GM15510 (cell line): ENCODE data around the gene CHST6.

Source experiments
- POLR2A ChIP-seq: IDR thresholded peaks from 3 replicates; pipeline ENCODE4 v1.6.1; 2011; ENCODE audit warnings: borderline replicate concordance; ENCODE audit not compliant: insufficient read length; ENCODE audit errors: extremely low read depth

CHST6 gene

DNA sequence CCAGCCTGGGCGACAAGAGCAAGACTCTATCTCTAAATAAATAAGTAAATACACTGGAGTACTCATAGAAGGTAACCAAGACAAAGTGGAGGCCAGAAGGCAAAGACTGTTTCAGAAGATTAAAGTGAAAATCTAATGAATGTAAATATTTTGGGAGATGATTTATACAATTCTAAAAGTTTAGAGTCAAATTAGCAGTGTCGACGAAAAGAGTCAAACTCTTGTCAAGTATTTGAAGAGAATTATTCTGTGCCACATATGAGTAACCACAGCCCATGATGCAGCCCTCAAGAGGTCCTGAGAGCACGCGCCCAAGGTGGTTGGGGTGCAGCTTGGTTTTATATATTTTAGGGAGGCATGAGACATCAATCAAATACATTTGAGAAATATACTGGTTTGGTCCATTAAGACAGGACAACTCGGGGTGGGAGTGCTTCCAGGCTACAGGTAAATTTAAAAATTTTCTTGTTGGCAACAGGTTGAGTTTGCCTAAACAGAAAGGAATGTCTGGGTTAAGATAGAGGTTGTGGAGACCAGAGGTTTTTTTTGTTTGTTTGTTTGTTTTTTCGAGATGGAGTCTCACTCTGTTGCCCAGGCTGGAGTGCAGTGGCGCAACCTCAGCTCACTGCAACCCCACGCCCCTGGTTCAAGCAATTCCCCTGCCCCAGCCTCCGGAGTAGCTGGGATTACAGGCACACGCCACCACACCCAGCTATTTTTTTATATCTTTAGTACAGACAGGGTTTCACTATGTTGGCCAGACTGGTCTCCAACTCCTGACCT, 65.4 kb downstream of the CHST6 start:
- no peak for TF ChIP-seq POLR2A

DNA sequence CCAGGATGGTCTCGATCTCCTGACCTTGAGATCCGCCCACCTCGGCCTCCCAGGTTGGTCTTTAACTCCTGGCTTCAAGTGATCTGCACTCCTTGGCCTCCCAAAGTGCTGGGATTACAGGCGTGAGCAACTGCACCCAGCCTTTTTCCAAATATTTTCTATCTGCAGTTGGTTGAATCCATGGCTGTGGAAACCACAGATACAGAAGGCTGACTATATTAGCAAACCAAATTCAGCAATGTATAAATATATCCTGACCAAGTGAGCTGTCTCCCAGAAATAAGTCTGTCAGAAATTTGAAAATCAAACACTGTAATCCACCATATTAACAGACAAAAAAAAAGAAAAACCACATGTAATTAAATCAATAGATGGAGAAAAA, 71.5 kb downstream of the CHST6 start:
- no peak for TF ChIP-seq POLR2A
